NCI-H146 treated with DMSO at 0.1 percent for 48 hours (cell line): ENCODE data around the gene SMARCA2.

Experiments used
- DNase-seq: peaks from one replicate; lab custom pipeline; 2025; ENCODE audit not compliant: unreplicated experiment; lab: John Stamatoyannopoulos, UW

SMARCA2 gene

DNA sequence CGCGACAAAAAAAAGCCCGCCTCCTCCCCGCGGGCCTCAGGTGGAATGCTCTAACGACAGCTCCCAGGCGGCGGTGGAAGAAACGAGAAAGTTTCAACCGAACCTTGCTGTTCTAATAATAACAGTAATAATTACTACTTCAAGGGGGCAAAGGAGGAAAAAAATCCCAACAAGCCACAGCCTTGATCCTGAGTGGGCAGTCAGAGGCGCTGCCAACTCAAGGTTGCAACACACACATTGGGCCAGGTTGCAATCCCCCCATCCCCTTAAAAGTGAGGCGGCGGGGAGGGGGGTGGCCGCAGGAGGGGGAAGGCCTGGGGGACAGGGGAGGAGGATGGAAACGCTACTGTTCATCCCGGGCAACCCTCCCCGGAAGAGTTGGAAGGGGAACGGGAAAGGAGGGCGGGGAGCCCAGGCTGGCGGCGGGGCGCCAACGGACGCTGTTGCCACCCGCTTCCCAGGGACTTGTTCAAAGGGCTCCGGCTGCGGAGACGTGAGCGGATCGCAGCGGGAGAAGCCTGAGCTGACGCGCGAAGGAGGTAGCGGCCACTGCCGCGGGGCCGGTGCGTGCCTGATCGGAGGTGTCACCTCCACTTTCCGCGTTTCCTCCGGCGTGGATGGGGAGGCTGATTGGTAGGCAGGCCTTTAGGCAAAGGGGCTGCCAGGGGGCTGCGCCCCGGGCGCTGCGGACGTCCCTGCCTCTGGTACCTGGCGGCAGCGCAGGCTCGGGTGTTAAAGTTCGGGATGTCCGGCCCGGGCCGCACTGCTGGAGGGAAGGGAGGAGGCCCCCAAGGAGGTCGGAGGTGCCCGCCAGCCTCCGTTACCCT lies 647 bp downstream of the SMARCA2 start:
- DNase-seq: peak; percentile 22

DNA sequence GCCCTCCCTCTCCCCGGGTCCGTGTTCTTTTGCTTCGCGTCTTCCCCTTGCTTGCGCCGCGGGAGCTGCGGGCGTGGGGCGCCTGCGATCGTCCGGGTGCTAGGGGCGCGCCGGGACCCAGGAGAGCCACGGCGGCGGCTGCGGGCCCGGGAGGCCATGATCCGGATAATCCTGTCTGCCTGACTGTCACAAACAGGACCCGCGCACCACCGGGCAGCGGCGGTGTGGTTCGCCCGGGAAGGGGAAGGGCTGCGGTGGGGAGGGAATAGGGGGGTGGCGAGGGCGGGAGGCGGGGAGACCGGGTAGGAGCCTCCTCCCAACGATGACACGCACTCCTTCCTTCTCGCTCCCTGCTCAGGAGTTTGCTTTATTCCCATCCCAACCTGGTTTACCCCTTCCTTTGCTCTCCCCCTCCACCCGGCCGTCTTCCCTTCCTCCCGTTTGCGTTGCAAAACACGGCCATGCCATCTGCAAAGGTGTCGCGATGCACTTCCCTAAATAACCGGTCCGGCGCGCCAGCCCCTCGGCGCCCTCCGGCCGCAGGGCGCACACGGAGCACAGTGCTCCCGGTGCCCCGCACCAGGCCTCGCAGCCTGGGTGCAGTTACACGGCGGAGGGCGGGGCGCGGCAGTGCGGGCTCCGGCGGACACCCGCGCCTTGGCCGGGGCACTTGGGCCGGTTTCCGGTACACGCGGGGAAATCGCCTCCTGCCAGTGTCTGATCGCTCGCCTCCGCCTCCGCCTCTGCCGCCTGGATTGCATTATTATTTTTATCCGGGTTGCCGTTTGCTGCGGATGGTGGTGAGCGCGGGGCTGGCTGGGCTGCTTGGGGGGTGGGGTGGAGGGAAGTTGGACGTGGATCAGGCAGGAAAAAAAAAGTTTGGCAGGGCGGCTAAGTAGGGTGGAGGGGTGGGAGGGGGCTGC lies 1.5 kb downstream of the SMARCA2 start:
- peak; percentile 52 for DNase-seq

DNA sequence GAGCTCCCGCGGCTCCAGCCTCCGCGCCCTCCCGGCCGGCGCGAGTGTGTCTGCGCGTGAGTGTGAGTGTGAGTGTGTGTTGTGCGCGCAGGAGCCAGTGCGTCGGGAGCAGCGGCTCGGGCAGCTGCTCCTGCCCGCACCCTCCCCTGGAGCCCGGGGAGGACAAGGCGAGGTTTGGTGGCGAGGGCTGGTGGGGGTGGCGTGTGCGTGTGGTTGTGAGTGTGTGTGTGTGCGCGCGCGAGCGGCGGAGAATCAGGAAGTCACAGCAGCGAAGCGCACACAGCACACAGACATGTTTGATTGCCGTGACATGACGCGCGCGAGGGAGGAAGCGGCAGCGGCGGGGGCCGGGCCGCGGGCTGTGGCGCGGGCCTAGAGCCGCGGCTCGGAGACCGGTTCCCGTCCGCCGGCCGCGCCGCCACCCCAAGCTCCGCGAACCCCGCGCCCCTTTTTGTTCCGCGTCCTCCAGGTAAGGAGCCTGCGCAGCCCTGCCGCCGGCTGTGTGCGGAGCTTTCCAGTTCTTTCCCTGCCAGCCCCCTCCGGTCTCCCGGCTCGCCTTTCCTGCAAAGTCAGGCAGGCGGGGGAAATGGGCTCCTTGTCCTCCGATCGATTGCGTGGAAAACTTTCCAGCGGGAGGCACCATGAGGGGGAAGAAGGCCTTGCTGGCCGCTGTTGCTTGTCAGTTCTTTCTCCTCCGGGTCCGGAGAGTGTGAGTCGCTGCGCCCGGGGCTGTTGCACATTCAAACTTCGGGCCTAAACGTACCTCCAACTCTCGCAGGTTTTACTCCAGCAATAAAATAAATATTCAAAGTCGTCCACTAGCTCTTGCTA lies 2.4 kb downstream of the SMARCA2 start:
- DNase-seq: peak; percentile 38

DNA sequence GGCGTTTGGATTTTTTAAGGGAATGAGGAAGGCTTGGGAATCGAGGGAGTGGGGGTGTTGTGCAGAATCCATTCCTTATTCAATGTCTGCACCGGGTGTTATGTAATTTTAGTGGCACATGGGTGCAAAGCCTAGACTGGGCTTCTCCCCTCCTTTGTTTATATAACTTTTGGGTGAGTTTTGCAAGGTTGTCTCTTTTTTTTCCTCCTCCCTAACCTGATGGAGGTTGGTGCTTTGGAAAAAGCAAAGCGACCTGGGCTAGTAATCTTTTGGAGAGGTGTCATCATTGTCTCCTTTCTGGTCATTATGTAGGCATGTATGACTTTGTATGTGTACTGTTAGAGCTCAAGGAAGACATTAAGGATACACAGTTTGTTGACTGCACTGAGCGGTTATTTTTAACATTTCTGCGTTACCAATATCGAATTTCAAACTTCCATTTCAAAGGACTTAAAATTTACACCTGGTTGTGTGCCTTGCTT lies 3.1 kb downstream of the SMARCA2 start:
- no peak for DNase-seq

DNA sequence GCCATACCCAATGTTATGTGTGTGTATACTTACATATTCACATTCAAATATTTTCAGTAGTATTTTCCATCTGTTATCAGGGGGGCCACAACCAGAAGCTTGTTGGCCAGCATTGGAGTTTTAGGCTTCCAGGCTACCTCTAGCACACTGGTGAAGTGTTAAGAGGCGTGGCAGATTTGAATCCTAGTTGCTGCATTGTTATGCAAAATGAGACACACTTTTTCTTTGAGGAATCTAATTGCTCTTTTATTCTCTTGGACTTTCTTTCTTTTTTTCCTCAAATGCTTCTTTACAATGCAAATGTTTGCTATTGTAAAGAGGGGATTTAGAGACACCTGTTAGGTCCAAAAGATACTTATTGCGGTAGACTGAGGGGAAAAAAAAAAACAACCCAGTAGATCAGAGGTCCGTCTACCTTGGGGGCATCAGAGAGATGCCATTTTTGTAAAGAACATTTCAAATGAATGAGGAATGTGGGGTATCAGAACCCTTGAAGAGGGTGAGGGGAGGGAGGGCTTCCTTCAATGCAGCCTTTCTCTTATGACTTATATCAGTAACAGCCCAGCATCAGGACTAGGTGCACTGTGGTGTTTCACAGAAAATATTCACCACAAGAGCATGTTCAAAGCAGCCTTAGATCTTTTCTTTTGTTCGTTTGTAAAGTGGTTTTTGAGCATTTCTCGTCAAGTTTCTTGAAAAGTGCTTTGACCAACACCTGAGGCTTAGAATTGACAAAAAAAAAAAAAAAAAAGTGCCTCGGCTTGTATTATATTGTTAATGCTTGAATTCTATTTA lies 3.8 kb downstream of the SMARCA2 start:
- DNase-seq: no peak

DNA sequence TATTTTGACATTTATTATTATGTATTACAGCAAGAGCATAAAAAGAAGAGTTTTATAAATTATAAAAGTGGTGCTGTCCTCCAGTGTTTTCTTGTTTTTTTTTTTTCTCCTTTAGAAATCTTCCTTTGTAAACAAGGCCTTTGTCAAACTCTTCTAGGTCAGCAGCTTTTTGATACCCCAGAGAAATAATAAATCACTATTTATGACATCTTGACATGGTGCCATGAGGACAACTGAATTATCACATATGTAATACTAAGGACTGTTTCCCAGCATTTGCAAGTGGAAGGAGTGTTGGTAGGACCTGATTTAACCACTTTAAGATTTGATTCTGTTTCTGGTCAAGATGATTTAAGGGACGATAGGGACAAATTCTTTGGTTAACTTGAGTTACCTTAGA lies 4.6 kb downstream of the SMARCA2 start:
- no peak for DNase-seq

DNA sequence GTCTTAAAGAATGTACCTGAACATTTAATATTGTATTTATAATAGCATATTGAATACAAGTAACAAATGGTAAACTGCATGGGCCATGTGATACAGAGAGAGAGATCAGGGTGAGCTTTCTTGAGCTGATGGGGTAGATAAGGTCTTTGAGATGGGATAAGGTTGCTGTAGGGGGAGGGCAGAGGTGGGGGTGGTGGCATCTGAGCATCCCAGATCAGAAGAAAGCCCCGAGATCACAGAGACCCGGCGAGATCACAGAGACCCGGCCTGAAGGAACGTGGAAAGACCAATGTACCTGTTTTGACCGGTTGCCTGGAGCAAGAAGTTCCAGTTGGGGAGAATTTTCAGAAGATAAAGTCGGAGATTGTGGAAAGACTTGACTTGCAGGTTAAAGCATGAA lies 6.6 kb downstream of the SMARCA2 start:
- DNase-seq: no peak

DNA sequence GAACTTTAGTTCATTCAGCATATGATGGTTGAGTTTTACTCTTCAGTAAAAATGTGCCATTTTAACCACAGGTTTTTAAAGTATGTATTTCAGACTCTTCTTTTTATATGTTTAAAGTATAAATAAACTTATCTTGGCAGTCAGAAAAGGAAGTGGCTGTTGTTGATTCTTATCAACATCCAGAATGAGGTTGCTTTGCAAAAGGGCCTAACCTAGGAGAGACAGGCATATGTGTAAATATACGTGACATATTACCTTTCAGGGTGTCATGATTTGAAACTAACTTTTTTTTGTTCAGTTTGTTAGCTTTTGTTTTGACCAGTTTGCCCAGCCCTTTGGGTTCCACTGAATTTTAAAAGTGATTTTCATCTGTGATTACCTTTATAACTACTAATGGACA lies 7.4 kb downstream of the SMARCA2 start:
- DNase-seq: no peak

DNA sequence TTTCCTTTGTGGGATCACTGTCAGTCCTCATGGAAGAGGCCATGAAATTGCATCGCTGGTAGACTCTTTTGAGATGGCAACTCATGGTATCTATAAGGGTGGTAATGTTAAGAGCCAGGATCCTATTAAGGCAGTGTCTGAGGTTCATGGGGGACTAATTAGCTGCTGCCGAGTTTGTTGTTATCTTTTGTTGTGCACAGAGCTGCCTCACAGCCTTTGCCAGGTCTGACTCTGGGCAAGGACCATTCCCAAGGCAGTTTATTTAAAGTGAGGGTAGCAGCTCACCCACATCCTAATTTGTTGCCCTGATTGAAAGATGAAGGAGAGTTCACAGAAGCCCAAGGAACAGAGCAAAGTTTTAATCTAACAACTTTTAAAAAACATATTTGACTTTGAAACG lies 7.9 kb downstream of the SMARCA2 start:
- no peak for DNase-seq

DNA sequence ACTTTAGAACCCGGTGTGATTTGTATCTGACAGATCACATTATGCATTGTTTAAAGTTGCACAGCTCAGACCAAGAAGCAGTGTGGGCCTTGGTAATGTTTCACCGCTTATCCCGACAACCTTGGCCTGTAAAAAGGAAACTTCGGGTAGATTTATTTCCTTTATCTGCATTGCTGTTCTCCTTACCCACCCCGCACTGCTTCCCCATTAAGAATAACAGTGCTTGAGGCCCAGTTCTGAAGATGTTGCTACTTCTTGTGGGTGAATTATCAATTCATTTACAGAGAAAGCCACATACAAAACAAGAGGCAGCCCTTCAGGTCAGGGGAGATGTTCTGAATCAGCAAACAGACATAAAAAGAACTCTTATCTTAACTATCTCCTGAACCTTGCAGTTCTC lies 8.4 kb downstream of the SMARCA2 start:
- DNase-seq: no peak

DNA sequence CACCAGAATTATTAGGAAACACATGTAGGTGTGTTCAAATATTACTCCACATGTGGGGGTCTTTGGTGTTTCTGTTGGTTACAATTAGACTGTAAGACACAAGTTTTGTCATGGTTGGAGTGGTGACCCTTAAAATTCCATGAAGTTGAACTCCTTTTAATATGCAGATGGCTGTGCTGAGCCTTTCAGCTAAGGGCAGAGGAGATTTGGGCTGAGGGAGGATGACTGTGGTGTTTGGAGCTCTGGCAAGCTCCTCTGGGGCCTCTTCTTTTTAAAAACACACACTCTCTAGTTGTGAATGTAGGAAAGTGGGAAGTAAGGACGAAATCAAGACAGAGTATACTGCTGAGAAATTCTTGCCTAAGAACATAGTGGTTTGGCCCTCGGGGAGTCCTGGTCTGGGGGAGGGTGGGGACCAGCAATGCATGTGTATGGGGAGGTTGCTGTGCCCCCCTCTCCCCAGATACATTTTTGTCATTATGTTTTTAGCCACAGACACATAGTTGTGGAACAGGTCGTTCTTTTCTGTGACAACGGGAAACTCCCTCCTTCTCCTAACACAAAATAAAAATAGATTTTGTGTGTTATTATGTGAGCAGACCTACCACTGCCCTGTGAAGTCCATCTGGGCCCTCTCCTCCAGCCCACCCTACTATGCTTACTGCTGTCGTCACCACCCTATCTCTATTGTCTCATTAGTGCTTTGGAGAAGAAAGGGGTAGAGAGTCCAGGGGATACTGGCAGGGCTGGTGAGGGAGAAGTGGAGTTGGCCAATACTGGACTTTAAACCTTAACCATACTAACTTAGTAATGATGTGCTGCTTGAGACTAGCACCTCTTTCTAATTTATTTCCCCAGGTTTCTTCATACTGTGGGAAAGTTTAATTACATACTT lies 10.0 kb downstream of the SMARCA2 start:
- no peak for DNase-seq

DNA sequence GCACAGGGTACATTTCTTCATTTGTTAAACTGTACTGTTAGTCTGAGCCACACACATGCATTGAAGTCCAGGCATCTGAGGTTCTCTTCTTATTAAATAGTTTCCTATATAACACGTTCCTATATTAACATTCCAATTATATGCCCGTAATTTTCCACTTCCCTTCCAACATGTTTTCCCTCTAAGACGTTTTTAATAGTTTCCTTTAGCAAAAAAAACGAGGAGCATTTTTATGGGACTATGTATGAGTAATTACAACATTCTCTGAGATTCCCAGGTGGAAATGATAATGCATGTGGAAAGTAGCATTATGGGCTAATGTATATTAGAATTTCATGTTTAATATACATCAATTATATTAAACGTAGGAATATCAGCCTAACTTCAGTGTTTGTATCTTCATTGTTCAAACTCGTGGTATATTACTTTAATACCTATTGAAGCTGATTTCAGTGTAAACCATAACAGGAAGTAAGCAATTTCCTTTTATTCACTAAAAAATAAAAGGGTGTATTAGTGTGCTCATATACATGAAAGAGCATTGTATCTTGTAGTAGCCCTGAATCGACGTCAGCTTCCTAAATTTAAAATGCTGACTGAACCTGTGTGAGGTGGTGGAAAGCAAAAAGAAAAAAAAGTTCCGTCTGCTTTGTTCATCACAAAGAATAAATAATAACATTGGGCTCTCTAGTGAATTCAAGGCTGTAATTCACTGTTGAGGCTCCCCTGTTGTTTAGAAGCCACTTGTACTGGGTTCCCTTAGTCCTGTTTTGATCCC lies 11.3 kb downstream of the SMARCA2 start:
- DNase-seq: no peak

DNA sequence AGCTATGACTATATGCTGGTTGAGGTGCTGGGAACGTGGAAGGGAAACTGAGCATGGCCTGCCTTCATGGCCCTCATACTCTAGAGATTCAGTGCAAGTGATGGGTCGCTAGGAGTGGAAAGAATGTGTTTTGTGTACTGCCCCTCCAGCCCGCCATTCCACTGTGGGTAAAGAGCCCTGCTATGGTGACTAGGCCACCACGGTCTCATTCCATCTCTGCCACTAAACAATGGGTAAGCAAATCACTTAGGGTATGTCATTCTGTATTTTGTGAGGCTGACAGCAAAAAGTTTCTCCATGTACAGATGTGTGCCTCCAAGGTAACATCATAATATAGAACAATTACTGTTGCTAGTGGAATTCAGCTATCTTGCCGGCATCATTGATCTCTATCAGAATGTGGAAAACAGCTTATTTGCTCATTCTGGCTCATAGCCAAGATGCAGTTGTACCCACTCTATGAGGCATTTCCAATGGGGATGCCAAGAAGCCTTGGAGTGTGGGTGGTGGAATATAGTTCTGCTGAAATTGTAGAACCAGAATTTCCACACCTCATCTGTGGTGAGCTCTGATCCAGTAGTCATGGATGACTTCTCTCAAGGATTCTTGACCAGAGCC lies 12.5 kb downstream of the SMARCA2 start:
- DNase-seq: no peak

DNA sequence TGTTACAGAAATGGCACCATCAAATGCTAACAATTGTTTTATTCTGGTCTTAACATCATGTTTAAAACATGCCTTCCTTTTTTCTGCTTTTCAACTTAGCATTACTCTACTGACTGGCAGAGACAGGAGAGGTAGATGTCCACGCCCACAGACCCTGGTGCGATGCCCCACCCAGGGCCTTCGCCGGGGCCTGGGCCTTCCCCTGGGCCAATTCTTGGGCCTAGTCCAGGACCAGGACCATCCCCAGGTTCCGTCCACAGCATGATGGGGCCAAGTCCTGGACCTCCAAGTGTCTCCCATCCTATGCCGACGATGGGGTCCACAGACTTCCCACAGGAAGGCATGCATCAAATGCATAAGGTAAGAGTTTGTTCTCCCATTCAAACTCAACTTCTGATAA lies 13.7 kb downstream of the SMARCA2 start:
- no peak for DNase-seq

DNA sequence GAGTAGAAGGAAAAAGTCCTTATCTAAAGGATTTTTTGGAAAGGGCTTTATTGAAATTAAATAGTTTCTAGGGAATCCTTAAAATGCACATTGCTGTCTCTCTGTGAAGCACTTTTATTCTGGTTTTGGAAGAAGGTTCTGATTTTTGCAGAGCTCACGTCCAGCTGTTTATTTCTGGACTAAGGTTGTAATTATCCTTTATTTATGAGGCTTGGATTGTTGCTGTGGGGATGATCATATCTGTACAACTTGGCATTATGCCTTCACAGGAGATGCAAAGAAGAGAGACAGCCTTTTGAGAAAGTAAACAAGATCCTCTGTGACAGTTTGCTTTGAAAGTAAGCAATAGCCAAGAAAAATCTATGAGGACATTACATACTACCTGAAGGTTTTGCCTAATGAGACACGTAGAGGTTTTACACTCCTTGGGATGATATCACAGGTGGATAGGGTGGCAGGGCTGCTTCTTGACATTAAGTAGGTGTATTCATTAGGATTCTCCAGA lies 14.6 kb downstream of the SMARCA2 start:
- DNase-seq: no peak

DNA sequence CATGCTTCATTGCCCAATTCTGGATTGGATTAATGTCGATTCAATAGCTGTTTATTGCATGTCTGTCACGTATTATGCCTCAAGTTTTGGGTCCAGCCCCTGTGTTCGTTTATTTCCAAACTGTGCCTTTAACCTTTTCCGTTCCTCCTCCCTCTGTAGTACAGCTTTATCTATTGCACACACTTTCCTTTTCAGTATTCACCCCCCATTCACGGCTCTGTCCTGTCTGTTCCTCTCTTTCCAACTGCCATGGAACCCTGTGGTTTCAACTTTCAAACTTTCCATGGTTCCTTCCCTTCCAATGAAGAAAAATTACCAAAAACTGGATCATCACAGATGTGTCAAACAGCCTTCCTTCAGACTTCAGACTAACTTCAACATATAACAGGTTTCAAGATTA lies 17.1 kb downstream of the SMARCA2 start:
- DNase-seq: no peak

DNA sequence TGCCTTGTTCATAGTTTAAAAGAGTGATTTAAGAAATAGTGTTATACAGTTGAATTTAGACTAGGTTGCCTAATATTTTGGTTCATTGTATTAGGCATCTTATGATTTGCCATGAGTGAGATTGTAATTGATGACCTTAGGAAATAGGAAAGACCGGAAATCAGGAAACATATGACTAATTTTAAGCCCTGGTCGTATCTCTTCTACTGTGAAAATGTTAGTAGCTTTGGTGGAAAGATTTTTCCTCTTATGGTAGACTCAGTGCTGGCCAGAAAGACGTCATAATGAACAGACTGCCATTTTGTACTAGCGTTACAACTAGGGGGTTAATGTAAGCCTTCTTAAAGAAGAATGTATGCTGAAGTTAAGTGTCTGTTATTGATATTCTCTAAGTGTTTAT lies 21.7 kb downstream of the SMARCA2 start:
- DNase-seq: no peak
